H9 (cell line): ENCODE measurements around the gene RIOK1. TPM values are rescaled to one million over a fixed set of nuclear protein-coding genes. Genes with fewer than 3 reads are reported as not detected.

Source experiments
- DNase-seq: peaks from one replicate; pipeline ENCODE4 v3.0.0-alpha.2; 2017
- H2AFZ ChIP-seq: one replicate; pipeline ENCODE4 v1.6.1; 2013; ENCODE audit warnings: mild to moderate bottlenecking, low read length, control low read depth, moderate library complexity
- H2AK5ac ChIP-seq: 2 replicates; pipeline ENCODE4 v1.6.1; 2013; ENCODE audit warnings: low read length, control low read depth, mixed read lengths; ENCODE audit not compliant: insufficient read length
- H2BK120ac ChIP-seq: one replicate; pipeline ENCODE4 v1.6.1; 2013; ENCODE audit warnings: low read depth, mild to moderate bottlenecking, low read length, control low read depth, inconsistent platforms; ENCODE audit not compliant: poor library complexity, severe bottlenecking
- H2BK12ac ChIP-seq: 2 replicates; pipeline ENCODE4 v1.6.1; 2013; ENCODE audit warnings: low read length, control low read depth, mixed read lengths, low read depth; ENCODE audit not compliant: insufficient read length
- H2BK15ac ChIP-seq: 2 replicates; pipeline ENCODE4 v1.6.1; 2013; ENCODE audit warnings: low read depth, low read length, control low read depth
- H2BK20ac ChIP-seq: one replicate; pipeline ENCODE4 v1.6.1; 2013; ENCODE audit warnings: low read depth, mild to moderate bottlenecking, low read length, control low read depth, inconsistent platforms; ENCODE audit not compliant: poor library complexity, severe bottlenecking
- H2BK5ac ChIP-seq: 2 replicates; pipeline ENCODE4 v1.6.1; 2013; ENCODE audit warnings: low read length, control low read depth, mixed read lengths; ENCODE audit not compliant: insufficient read length
- H3K14ac ChIP-seq: 2 replicates; pipeline ENCODE4 v1.6.1; 2013; ENCODE audit warnings: low read length, control low read depth; ENCODE audit not compliant: insufficient read depth
- H3K18ac ChIP-seq: 2 replicates; pipeline ENCODE4 v1.6.1; 2013; ENCODE audit warnings: low read depth, mild to moderate bottlenecking, mixed read lengths, low read length, control low read depth; ENCODE audit not compliant: insufficient read length
- H3K23ac ChIP-seq: 2 replicates; pipeline ENCODE4 v1.6.1; 2013; ENCODE audit warnings: low read length, control low read depth, mixed read lengths, low read depth; ENCODE audit not compliant: insufficient read length
- H3K23me2 ChIP-seq: 2 replicates; pipeline ENCODE4 v1.6.1; 2013; ENCODE audit warnings: low read depth, mild to moderate bottlenecking, mixed read lengths, low read length, control low read depth; ENCODE audit not compliant: insufficient read length, poor library complexity, severe bottlenecking
- H3K27ac ChIP-seq: 2 replicates; pipeline ENCODE4 v1.5.1; 2013; ENCODE audit warnings: low read length, control low read depth, mixed read lengths, low read depth; ENCODE audit not compliant: insufficient read length
- H3K27me3 ChIP-seq: 2 replicates; pipeline ENCODE4 v1.6.1; 2013; ENCODE audit warnings: low read length, control low read depth, inconsistent platforms; ENCODE audit not compliant: insufficient read depth
- H3K4ac ChIP-seq: 2 replicates; pipeline ENCODE4 v1.6.1; 2013; ENCODE audit warnings: low read depth, mild to moderate bottlenecking, control low read depth, inconsistent platforms, low read length, moderate library complexity
- H3K4me1 ChIP-seq: 2 replicates; pipeline ENCODE4 v1.6.1; 2013; ENCODE audit warnings: low read length, control low read depth, inconsistent platforms; ENCODE audit not compliant: insufficient read depth
- H3K4me2 ChIP-seq: 2 replicates; pipeline ENCODE4 v1.6.1; 2013; ENCODE audit warnings: low read length, control low read depth, mixed read lengths; ENCODE audit not compliant: insufficient read length, insufficient read depth
- H3K56ac ChIP-seq: 2 replicates; pipeline ENCODE4 v1.6.1; 2013; ENCODE audit warnings: low read depth, mild to moderate bottlenecking, mixed read lengths, low read length, control low read depth; ENCODE audit not compliant: insufficient read length
- H3K79me1 ChIP-seq: 2 replicates; pipeline ENCODE4 v1.6.1; 2013; ENCODE audit warnings: low read depth, mild to moderate bottlenecking, moderate library complexity, low read length, control low read depth, inconsistent platforms; ENCODE audit not compliant: insufficient read depth, poor library complexity, severe bottlenecking
- H3K79me2 ChIP-seq: 2 replicates; pipeline ENCODE4 v1.6.1; 2013; ENCODE audit warnings: low read length, control low read depth, inconsistent platforms; ENCODE audit not compliant: insufficient read depth
- H3K9ac ChIP-seq: 2 replicates; pipeline ENCODE4 v1.6.1; 2013; ENCODE audit warnings: low read length, control low read depth, mixed read lengths; ENCODE audit not compliant: insufficient read length; ENCODE audit errors: extremely low read depth
- H3K9me3 ChIP-seq: one replicate; pipeline ENCODE4 v1.6.1; 2013; ENCODE audit warnings: low read depth, low read length, inconsistent platforms; ENCODE audit not compliant: control insufficient read depth
- H3T11ph ChIP-seq: one replicate; pipeline ENCODE4 v1.6.1; 2013; ENCODE audit warnings: mild to moderate bottlenecking, low read length, control low read depth, inconsistent platforms
- H4K20me1 ChIP-seq: one replicate; pipeline ENCODE4 v1.6.1; 2013; ENCODE audit not compliant: control insufficient read depth, insufficient read length, insufficient read depth
- H4K5ac ChIP-seq: 2 replicates; pipeline ENCODE4 v1.6.1; 2013; ENCODE audit warnings: low read depth, mild to moderate bottlenecking, mixed read lengths, low read length, control low read depth; ENCODE audit not compliant: insufficient read length
- H4K8ac ChIP-seq: replicated peaks from 2 replicates; pipeline ENCODE4 v1.6.1; 2013; ENCODE audit warnings: low read length, control low read depth, mixed read lengths, low read depth; ENCODE audit not compliant: insufficient read length
- H4K91ac ChIP-seq: 2 replicates; pipeline ENCODE4 v1.6.1; 2013; ENCODE audit warnings: low read depth, mild to moderate bottlenecking, moderate library complexity, mixed read lengths, low read length, control low read depth; ENCODE audit not compliant: insufficient read length
- H3K27ac Mint-ChIP-seq, 3 experiments: 2 replicates in 2 of 3; 3 replicates in 1 of 3; pipeline ENCODE4 v1.8.0; 2020 to 2021; ENCODE audit warnings: mixed read lengths in 3 of 3, mild to moderate bottlenecking in 1 of 3, moderate library complexity in 1 of 3
- H3K27me3 Mint-ChIP-seq: 2 replicates; pipeline ENCODE4 v1.8.0; 2021; ENCODE audit warnings: low read depth, mild to moderate bottlenecking, moderate library complexity, mixed read lengths
- H3K36me3 Mint-ChIP-seq, 3 experiments: 2 replicates in 2 of 3; 3 replicates in 1 of 3; pipeline ENCODE4 v1.8.0; 2020 to 2021; ENCODE audit warnings: low read depth in 3 of 3, mixed read lengths in 3 of 3; ENCODE audit not compliant: insufficient read depth in 1 of 3
- H3K4me1 Mint-ChIP-seq, 2 experiments: 2 replicates each; pipeline ENCODE4 v1.8.0; 2020; ENCODE audit warnings: mixed read lengths in 2 of 2
- H3K4me3 Mint-ChIP-seq, 2 experiments: 2 replicates in 1 of 2; 3 replicates in 1 of 2; pipeline ENCODE4 v1.8.0; 2020 to 2021; ENCODE audit warnings: mild to moderate bottlenecking in 2 of 2, mixed read lengths in 2 of 2, moderate library complexity in 1 of 2
- H3K9me3 Mint-ChIP-seq, 2 experiments: 2 replicates in 1 of 2; 3 replicates in 1 of 2; pipeline ENCODE4 v1.8.0; 2020; ENCODE audit warnings: mild to moderate bottlenecking in 2 of 2, mixed read lengths in 2 of 2, moderate library complexity in 1 of 2
- WGBS: extraction: QIAGEN DNeasy Blood & Tissue Kit; methylation state at CpG from one replicate; pipeline ENCODE4 v1.1.7; 2013; ENCODE audit warnings: missing lambda C conversion rate, low lambda C conversion rate, mixed read lengths; ENCODE audit not compliant: insufficient read length; ENCODE audit errors: extremely low coverage; 5-methylcytosine and 5-hydroxymethylcytosine counted together
- total RNA-seq: library from RNA; stranded (reverse); gene quantifications from 2 replicates; pipeline ENCODE4 v1.2.1, GENCODE V29; 2021
- TF ChIP-seq, protein P1 (sequence below): fragments of 200-600 bp; sonication (generic); conservative IDR thresholded peaks from 3 replicates; pipeline ENCODE4 v1.8.0; 2021; ENCODE audit warnings: antibody characterized with exemption, mild to moderate bottlenecking

RIOK1 gene
- total RNA-seq, 1 experiment from 2014 or later = 40.0 TPM

DNA sequence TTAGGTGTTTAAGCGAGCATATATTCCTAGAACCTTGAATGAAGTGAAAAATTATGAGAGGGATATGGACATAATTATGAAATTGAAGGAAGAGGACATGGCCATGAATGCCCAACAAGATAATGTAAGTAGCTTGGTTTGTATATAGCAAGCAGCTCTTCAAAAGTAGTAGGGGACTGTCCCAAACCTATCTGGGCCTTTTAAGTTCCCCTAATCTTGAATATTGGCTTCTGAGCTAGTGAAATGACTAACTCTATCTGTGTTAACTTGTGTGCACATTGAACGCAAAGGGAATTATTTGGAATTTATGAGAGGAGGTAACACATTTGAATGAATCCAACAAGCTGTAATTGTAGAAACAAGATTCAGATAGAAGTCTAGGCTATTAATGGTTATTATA, 21.7 kb downstream of the RIOK1 start:
- WGBS = no CpG with 5 or more reads among the region's 2 CpGs
- Histone ChIP-seq H3K79me1 (no peaks in the 10 kb centered on the region), H4K8ac (no peak overlapping the region), H4K5ac (no peak overlapping the region), H2AFZ (no peak overlapping the region), H2BK15ac (no peak overlapping the region), H3K4me1 (no peaks in the 10 kb centered on the region), H3K23ac (no peak overlapping the region), H3K4ac (no peak overlapping the region), H3K27me3 (no peaks in the 10 kb centered on the region), H2BK12ac (no peak overlapping the region), H3K9ac (no peak overlapping the region), H3K27ac (no peak overlapping the region), H3K56ac (no peak overlapping the region), H2BK20ac (no peak overlapping the region), H3K18ac (no peak overlapping the region), H4K20me1 (no peaks in the 10 kb centered on the region), H2BK5ac (no peak overlapping the region), H3K4me2 (no peak overlapping the region), H3K79me2 (no peaks in the 10 kb centered on the region), H2AK5ac (no peak overlapping the region), H3T11ph (no peak overlapping the region), H3K23me2 (no peaks in the 10 kb centered on the region), H2BK120ac (no peak overlapping the region), H3K14ac (no peak overlapping the region), H4K91ac (no peak overlapping the region), H3K9me3 (no peaks in the 10 kb centered on the region)
- H3K36me3 Mint-ChIP-seq = peaks cover 31 to 86% (median 53%) of the 10 kb centered on the region in 3 experiments; a peak in 6 of 7 replicates
- no peak for DNase-seq
- peaks cover 16 to 19% of the 10 kb centered on the region in 2 experiments for H3K4me1 Mint-ChIP-seq
- H3K4me3 Mint-ChIP-seq = no peak overlapping the region
- TF ChIP-seq, protein P1, sequence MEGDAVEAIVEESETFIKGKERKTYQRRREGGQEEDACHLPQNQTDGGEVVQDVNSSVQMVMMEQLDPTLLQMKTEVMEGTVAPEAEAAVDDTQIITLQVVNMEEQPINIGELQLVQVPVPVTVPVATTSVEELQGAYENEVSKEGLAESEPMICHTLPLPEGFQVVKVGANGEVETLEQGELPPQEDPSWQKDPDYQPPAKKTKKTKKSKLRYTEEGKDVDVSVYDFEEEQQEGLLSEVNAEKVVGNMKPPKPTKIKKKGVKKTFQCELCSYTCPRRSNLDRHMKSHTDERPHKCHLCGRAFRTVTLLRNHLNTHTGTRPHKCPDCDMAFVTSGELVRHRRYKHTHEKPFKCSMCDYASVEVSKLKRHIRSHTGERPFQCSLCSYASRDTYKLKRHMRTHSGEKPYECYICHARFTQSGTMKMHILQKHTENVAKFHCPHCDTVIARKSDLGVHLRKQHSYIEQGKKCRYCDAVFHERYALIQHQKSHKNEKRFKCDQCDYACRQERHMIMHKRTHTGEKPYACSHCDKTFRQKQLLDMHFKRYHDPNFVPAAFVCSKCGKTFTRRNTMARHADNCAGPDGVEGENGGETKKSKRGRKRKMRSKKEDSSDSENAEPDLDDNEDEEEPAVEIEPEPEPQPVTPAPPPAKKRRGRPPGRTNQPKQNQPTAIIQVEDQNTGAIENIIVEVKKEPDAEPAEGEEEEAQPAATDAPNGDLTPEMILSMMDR = no peak
- no peaks in the 10 kb centered on the region for H3K9me3 Mint-ChIP-seq
- H3K27me3 Mint-ChIP-seq = no peaks in the 10 kb centered on the region
- no peak overlapping the region for H3K27ac Mint-ChIP-seq
